Caco-2 (cell line): Measurements from ENCODE around the gene MYOZ2. TPM values are rescaled to one million over a fixed set of nuclear protein-coding genes. Genes with fewer than 3 reads are reported as not detected.
A peak's percentile ranks its signal among the peaks of the same experiment; 100 is the strongest.

Experiments used
- BruUV-seq: library from RNA; stranded (reverse); fragments of 400-500 nt; replicated peaks from 2 replicates; lab custom pipeline; 2021; lab: Mats Ljungman, UMichigan
- CTCF ChIA-PET: fragments of 300-600 bp; sonication (Branson Sonifier 250); formaldehyde crosslinking; loops from one replicate; lab custom pipeline; 2022; ENCODE audit warnings: antibody characterized with exemption; lab: Charles Lee
- POLR2A ChIA-PET: fragments of 300-600 bp; sonication (Branson Sonifier 250); formaldehyde crosslinking; loops from one replicate; lab custom pipeline; 2022; ENCODE audit warnings: antibody characterized with exemption; lab: Charles Lee
- DNase-seq, 2 experiments: peaks; one replicate each; pipeline versions ENCODE4 v3.0.0 to v3.0.0-alpha.2; 2020 to 2022
- H3K27me3 ChIP-seq: replicated peaks from 2 replicates; pipeline ENCODE4 v1.6.0; 2011; ENCODE audit warnings: low read length; ENCODE audit not compliant: control insufficient read depth, insufficient read depth
- H3K36me3 ChIP-seq: 2 replicates; pipeline ENCODE4 v1.5.1; 2011; ENCODE audit warnings: low read length; ENCODE audit not compliant: control insufficient read depth, insufficient read depth
- H3K4me1 ChIP-seq: fragments of 250-450 bp; sonication (Bioruptor Pico); 2 replicates; pipeline ENCODE4 v1.5.1; 2020; ENCODE audit warnings: mild to moderate bottlenecking
- H3K4me3 ChIP-seq: 2 replicates; pipeline ENCODE4 v1.5.1; 2011; ENCODE audit warnings: low read depth, mild to moderate bottlenecking, control low read depth, low read length
- H3K9me3 ChIP-seq: fragments of 250-450 bp; sonication (Bioruptor Pico); 2 replicates; pipeline ENCODE4 v1.5.1; 2020; ENCODE audit warnings: mild to moderate bottlenecking, moderate library complexity
- H3K27ac Mint-ChIP-seq: one replicate; pipeline ENCODE4 v1.8.0; 2022; ENCODE audit warnings: mixed read lengths; ENCODE audit not compliant: unreplicated experiment
- H3K27me3 Mint-ChIP-seq: one replicate; pipeline ENCODE4 v1.8.0; 2022; ENCODE audit warnings: mixed read lengths; ENCODE audit not compliant: insufficient read depth, unreplicated experiment
- H3K36me3 Mint-ChIP-seq: one replicate; pipeline ENCODE4 v1.8.0; 2022; ENCODE audit warnings: mild to moderate bottlenecking, mixed read lengths; ENCODE audit not compliant: insufficient read depth, unreplicated experiment
- H3K4me1 Mint-ChIP-seq: one replicate; pipeline ENCODE4 v1.8.0; 2022; ENCODE audit warnings: low read depth, mixed read lengths; ENCODE audit not compliant: unreplicated experiment
- H3K4me3 Mint-ChIP-seq: one replicate; pipeline ENCODE4 v1.8.0; 2022; ENCODE audit warnings: mild to moderate bottlenecking, moderate library complexity, mixed read lengths; ENCODE audit not compliant: unreplicated experiment
- H3K9me3 Mint-ChIP-seq: one replicate; pipeline ENCODE4 v1.8.0; 2022; ENCODE audit warnings: mixed read lengths; ENCODE audit not compliant: unreplicated experiment
- CTCF ChIP-seq, 2 experiments: fragments of 200-600 bp in 1 of 2; IDR thresholded peaks; 1 replicate in 1 of 2; 2 replicates in 1 of 2; pipeline versions ENCODE4 v1.5.1 to v1.8.0; 2011 to 2022; ENCODE audit warnings: antibody characterized with exemption in 1 of 2, control low read depth in 1 of 2, inconsistent platforms in 1 of 2, low read depth in 1 of 2, low read length in 1 of 2, mild to moderate bottlenecking in 1 of 2, moderate library complexity in 1 of 2; ENCODE audit not compliant: insufficient read depth in 1 of 2, severe bottlenecking in 1 of 2, unreplicated experiment in 1 of 2
- intact Hi-C: fragments of 100-400 bp; cut with micrococcal nuclease; formaldehyde crosslinking; loops from one replicate; pipeline ENCODE4 v1.10.0; 2022; ENCODE audit not compliant: unreplicated experiment
- total RNA-seq: library from RNA; stranded (reverse); gene quantifications from 2 replicates; pipeline ENCODE4 v1.2.3, GENCODE V29; 2022

Gene MYOZ2
- total RNA-seq, 1 experiment from 2014 or later = 0.18 TPM

- intact Hi-C loops = loop anchor here (1.0 kb wide), 1 partner anchor 18 kb away; no protein-coding TSS in a partner anchor
- Mint-ChIP-seq H3K27ac (no peak overlapping the region), H3K36me3 (peaks cover 19% of the 10 kb centered on the region), H3K9me3 (peaks cover 16% of the 10 kb centered on the region), H3K4me1 (peaks cover 24% of the 10 kb centered on the region), H3K27me3 (no peaks in the 10 kb centered on the region), H3K4me3 (no peak overlapping the region)
- no peak overlapping the region for H3K4me3 ChIP-seq
- no TSS peak for BruUV-seq
- no peak for DNase-seq
- POLR2A ChIA-PET = no interaction called here
- no peak for TF ChIP-seq CTCF (IDR thresholded peaks at IDR 0.05; ENCODE audit: insufficient read depth in 1 of 2, low read depth in 1 of 2, low read length in 1 of 2, severe bottlenecking in 1 of 2, unreplicated experiment in 1 of 2)
- CTCF ChIA-PET = no interaction called here
- H3K27me3 ChIP-seq = no peaks in the 10 kb centered on the region
- H3K36me3 ChIP-seq = no peaks in the 10 kb centered on the region
- H3K9me3 ChIP-seq = no peaks in the 10 kb centered on the region
- peaks cover 53% of the 10 kb centered on the region for H3K4me1 ChIP-seq
These were observed 36.3 kb upstream of the MYOZ2 start for GRCh38 chr4:119099227-119099810.

DNA sequence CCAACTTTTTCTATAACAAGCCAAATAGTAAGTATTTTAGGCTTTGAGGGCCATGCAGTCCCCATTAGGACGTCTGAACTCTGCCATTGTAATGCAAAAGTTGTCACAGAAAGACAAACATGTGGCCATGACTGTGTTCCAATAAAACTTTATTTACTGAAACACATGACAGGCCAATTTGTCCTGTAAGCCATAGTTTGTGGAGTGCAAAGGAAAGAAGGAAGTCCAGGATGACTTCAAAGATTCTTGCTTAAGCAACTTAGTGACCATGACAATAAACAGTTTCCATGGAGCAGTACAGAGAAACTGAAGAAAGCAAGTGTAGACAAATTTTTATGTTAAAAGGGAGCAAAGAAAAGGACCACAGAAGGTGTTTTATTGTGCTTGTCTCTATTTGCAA, 35.0 kb upstream of the MYOZ2 start:
- peak overlapping the region; percentile 68 for H3K27ac Mint-ChIP-seq
- Histone ChIP-seq H3K4me3 (no peak overlapping the region), H3K4me1 (peaks cover 45% of the 10 kb centered on the region), H3K9me3 (no peaks in the 10 kb centered on the region), H3K27me3 (no peaks in the 10 kb centered on the region), H3K36me3 (no peaks in the 10 kb centered on the region)
- no peak overlapping the region for H3K4me3 Mint-ChIP-seq
- peaks cover 13% of the 10 kb centered on the region for H3K36me3 Mint-ChIP-seq
- POLR2A ChIA-PET = no interaction called here
- intact Hi-C loops = no loop called here
- CTCF ChIA-PET = no interaction called here
- no peak for DNase-seq
- H3K4me1 Mint-ChIP-seq = peaks cover 14% of the 10 kb centered on the region
- TF ChIP-seq CTCF (IDR thresholded peaks at IDR 0.05; ENCODE audit: insufficient read depth in 1 of 2, low read depth in 1 of 2, low read length in 1 of 2, severe bottlenecking in 1 of 2, unreplicated experiment in 1 of 2) = no peak
- no TSS peak for BruUV-seq
- H3K27me3 Mint-ChIP-seq = no peaks in the 10 kb centered on the region
- peaks cover 16% of the 10 kb centered on the region for H3K9me3 Mint-ChIP-seq

DNA sequence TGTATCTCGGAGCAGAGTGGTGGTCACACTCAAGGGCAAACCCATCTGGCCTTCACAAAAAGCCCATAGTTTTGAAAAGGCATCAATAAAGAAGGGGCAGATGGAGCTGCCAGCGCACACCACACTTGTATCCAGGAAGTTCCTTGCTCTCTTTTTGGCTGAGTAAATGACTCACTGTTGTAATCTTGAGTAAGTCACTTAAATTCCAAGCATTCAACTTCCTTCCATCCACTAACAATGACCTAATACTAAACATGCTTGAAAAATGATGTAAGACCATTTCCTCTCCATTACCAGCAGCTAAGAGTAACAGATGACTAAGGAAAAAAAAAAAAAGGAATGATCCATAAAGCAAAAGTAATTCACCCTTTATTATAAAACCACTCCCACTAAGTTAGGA, 32.4 kb upstream of the MYOZ2 start:
- no TSS peak for BruUV-seq
- Histone ChIP-seq H3K9me3 (no peaks in the 10 kb centered on the region), H3K4me3 (no peak overlapping the region), H3K36me3 (no peaks in the 10 kb centered on the region), H3K27me3 (no peaks in the 10 kb centered on the region), H3K4me1 (peaks cover 44% of the 10 kb centered on the region)
- POLR2A ChIA-PET = interaction anchor here (0.8 kb wide), 1 partner anchor 110 kb away, joined by 3 read pairs; no protein-coding TSS in a partner anchor
- Mint-ChIP-seq H3K36me3 (peaks cover 13% of the 10 kb centered on the region), H3K4me1 (peaks cover 18% of the 10 kb centered on the region), H3K9me3 (peaks cover 16% of the 10 kb centered on the region), H3K4me3 (no peak overlapping the region), H3K27me3 (no peaks in the 10 kb centered on the region), H3K27ac (peak overlapping the region; percentile 86)
- peak in 1 of 2 experiments; percentile 38 for DNase-seq
- CTCF ChIA-PET = interaction anchor here (0.6 to 0.8 kb wide), 2 partner anchors 46 to 61 kb away, joined by 3 to 4 read pairs; no protein-coding TSS in a partner anchor
- intact Hi-C loops = loop anchor here (1.0 kb wide), 1 partner anchor 10 kb away; no protein-coding TSS in a partner anchor
- no peak for TF ChIP-seq CTCF (IDR thresholded peaks at IDR 0.05; ENCODE audit: insufficient read depth in 1 of 2, low read depth in 1 of 2, low read length in 1 of 2, severe bottlenecking in 1 of 2, unreplicated experiment in 1 of 2)
